Central memory CD4-positive, alpha-beta T cell (primary cell): Measurements from ENCODE around the gene CLRN1.

ENCODE experiments used
- DNase-seq: peaks from one replicate; pipeline ENCODE4 v3.0.0; 2022

Gene CLRN1

GRCh38 chr3:150975086-150975991, 2.8 kb upstream of the CLRN1 start:
- DNase-seq, result no peak

DNA sequence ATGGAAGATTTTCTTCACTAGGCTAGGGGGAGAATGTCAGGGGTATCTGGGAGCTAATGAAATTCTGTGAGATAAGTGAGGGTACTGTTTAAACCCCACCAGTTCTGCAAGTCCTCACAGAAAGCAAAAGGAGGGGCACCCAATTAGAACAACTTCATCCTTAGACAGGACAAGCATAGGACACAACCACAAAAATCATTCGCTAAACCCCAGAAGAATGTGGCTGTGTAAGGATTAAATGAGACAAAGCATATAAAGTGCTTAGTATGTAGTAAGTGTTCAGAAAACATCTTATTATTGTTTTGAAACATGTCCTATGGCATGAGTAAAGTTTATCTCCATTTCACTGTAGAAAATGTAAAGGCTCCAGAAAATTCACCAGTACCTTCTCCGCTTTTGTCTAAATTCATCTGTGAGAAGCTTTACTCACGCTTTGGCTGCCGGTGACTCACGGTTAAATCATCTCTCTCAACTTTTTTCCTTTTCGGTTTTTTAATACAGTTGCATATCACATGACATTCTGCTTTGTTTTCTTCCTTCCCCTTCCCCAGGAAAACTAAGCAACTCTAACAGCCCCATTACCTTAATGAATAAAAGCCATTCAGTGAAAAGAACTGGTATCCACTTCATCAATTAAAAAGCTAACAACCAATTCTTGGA, 1.7 kb downstream of the CLRN1 start:
- no peak for DNase-seq

DNA sequence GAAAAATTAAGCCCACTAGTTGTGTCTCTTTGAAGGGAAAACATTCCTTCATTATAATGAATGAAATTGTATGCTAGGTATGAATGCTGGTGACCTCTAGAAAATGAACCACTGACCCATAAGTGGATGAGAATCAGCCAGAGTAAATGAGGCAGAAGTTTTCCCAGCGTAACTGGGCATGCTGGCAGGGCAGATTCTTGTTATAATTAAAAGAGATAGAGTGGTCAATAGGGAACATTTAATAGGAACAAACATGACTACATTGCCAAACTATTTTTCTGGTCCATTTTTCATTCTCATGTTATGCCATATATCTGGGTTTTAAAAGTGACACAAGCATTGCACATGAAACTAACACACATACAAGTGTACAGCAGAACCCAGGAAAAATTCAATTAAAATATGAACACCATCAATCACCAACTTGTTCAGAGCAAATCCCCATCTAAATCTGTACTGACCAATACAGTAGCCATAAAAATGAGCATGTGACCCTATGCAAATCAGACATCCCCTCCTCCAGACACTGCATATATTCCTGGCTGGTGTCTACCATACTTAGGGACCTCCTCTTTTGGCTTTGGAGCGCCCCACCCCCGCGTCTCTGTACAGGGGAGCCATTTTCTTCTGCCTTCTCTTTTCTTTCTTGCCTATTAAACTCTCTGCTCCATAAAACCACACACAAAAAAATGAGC, 4.0 kb downstream of the CLRN1 start:
- DNase-seq, result no peak

DNA sequence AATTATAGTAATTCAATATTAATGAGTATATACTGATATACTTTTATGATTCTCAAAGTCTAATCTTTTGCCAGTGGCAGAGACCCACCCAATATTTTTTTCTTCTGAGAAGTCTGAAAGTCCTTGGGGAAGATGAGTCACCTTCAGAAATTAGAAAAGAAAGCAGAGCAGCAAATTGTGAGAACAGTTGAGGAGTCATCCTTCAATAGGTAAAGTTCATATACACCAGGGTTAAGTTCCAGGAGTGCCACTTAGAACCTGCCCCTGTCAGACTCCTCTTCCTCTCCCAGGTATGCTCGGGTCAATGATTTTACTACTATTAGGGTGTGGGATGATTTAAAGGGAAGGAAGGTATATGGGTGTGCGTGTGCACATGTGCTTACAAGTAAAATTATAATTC, 7.1 kb downstream of the CLRN1 start:
- DNase-seq, result no peak

DNA sequence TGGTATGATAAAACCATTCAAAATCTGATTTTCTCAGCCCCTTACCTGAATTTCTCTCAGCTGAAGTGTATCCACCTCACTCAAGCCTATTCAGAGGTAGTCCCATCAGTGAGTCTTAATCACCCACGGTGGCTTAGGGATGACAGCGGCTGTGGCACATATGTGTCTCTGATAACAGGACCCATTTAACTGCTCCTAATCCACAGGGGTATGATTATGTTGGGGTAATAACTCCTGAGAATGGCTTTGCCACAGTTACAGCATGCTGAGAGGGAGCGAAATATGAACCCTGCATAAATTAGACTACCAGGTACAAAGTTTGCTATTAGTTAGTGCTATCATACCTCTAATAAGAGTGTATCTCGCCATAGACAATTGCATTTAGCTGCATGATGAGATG, 10.6 kb downstream of the CLRN1 start:
- no peak for DNase-seq

GRCh38 chr3:150960708-150961684, 11.5 kb downstream of the CLRN1 start:
- DNase-seq, result no peak

DNA sequence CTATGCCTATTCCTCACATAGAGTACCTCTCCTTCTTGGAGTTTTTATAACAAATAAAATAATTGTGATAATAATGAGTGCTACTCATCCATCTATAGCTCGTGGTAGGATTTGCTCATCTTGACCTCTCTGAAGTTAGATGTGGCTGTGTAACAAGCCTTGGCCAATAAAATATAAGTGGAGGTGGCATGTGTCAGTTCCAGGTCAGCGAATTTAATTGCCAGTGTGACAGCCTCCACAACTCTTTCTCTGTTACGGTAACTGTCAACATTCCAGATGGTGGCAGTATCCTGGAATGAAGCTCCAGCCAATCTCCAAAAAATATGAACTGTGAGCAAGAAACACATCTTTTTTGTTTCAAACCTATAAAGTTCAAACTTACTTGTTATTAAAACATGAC, 13.8 kb downstream of the CLRN1 start:
- DNase-seq, result no peak

DNA sequence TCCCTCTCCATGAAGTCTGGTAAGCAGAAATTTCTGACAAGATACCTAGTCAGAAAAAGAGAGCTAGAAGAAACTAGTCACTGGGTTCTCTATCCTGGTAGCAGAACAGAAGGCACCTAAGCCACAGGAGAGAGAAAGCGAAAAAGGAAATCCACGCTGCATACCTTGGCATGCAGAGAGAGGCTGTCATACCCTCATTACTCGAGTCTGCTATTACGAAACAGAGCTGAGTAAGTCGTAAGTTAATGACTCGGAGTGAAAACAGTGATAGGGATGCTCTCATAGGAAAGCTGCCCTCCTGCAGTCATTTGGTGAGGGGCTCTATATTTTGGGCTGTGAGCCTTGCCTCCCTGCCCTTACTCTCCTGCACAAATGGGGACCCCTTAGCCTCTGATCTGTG, 16.2 kb downstream of the CLRN1 start:
- DNase-seq, result no peak

DNA sequence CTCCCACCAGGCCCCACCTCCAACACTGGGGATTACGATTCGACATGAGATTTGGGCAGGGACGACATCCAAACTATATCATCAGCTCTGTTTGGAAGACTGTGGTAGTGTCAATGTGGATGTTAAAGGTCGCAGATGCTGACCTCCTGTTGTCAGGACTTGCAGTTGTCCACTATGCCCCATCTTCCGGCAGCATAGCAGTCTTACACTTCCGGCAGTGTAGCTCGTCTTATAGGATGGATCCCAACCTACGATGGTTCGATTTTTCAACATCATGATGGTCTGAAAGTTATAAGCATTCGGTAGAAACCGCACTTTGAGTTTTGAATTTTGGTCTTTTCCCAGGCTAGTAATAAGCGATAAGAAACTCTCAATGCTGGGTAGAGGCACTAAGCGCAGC, 20.6 kb downstream of the CLRN1 start:
- DNase-seq, result no peak

- DNase-seq, result no peak
Measured at GRCh38 chr3:150945226-150946032, 27.1 kb downstream of the CLRN1 start.

DNA sequence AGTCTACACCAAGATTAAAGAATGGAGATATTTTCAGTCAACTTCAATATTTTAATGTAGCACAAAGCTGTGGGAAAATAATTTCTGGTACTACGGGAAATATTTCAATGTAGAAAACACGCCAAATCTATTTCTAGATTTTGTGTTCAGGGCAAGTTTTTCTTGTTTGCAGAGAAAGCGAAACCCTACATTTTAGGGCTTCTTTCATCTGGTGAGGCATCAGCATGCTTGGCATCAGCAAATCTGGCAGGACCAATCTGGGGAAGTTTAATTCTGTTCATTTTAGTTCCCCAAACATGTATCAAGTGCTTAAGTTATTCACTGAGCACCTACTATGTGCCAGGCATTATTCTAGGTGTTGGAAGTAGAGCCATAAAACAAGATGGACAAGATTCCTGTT, 30.3 kb downstream of the CLRN1 start:
- no peak for DNase-seq

DNA sequence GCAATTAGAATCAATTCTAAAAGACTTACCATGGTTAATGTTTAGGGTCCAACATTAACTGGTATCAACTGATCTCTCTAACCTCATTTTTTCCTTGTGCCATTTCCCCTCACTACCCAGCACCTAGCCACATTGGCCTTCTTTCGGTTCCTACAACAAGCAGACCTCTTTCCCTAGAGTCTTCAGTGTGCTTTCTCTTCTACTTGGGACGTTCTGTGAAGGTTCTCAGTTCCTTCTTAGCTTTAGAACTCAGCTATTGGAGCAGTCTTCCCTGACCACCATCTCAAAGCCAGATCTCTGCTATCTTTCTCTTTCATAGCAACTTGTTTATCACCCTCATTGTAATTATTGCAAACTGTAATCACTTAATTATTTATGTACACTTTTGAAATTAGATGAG, 35.8 kb downstream of the CLRN1 start:
- DNase-seq, result no peak

GRCh38 chr3:150933473-150933995, 39.0 kb downstream of the CLRN1 start:
- DNase-seq, result no peak

- no peak for DNase-seq
Measured at GRCh38 chr3:150931745-150932144, 40.8 kb downstream of the CLRN1 start.

DNA sequence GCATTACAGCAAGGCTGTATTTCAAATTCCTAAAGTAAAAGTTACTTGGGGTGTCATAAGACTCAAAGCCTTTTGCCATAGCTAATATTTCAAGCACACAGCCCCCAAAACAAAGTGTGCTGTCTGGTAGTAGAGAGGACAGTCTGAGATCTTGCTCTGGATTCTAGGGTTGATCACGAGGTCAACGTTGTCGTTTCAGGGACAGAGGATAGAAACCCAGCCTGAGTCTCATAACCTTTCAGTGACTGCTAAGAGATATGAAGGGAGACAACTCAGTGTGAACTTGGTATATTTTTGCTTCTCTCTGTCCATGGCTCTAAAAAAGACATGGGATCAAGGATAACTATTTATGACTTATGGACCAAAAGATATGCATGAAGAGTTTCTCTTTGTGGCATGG, 41.7 kb downstream of the CLRN1 start:
- no peak for DNase-seq

- DNase-seq, result no peak
Measured at GRCh38 chr3:150928234-150928633, 44.3 kb downstream of the CLRN1 start.

DNA sequence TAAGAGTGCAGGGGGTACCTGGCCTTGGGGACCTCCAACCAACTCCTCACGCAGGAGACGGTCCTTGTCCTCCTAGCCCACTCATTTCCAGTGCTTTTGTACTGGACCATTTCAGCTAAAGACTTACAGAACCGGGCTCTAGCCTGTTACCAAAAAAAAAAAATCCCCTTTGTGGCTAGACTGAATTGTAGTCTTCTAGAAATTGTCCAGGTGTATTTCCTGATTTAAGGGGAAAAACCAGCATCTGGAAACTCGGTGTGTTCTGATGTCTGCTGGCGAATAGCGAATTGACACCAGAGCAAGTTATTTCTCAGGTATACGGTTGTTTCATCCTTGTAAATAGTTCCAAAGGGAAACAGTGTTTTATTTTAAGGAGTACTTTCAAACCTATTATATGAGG, 46.2 kb downstream of the CLRN1 start:
- DNase-seq, result no peak

- peak; percentile 22 for DNase-seq
Measured at GRCh38 chr3:150925751-150926201, 46.8 kb downstream of the CLRN1 start.

DNA sequence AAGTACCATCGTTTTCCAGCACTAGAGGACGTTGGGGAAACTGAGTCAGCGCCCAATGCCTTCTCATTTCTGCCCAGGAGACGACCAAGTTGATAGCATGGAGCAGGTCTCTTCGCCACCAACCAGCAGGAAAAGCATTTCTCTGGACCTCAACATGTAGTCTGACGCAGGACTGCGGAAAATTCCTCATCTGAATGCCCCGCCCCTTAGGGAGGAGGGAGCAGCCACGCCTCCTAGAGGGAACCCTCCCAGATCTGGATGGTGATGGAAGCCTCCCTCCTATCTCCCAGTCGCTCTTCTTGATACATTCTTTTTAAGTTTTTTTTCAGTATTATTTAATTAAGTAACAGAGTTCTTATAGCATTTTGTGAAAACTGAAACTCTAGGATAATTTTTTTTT, 49.9 kb downstream of the CLRN1 start:
- no peak for DNase-seq

GRCh38 chr3:150921209-150921608, 51.3 kb downstream of the CLRN1 start:
- no peak for DNase-seq

DNA sequence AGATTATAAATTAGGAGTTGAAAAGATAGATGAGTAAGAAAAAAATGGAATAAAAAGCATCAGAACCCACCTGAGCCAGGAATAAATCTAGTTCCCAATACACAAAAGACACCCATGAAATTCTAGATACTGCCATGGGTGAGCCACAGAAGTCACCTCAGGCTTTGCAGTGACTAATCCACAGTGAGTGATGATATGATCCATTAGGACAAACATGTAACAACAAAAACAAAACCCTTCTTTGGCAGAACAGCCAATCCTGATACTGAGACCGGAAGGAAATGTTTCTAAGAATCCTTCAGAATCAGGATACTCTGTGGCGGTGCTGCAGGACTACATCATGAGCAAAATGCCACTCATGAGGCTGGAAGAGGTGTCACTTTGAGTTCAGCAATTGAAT, 52.3 kb downstream of the CLRN1 start:
- no peak for DNase-seq
